ENCODE measurements around the gene MYO1B.

- TF ChIP-seq EP300 (IDR thresholded peaks at IDR 0.05) (no peak), CTCF (IDR thresholded peaks at IDR 0.05) (no peak), POLR2AphosphoS5 (IDR thresholded peaks at IDR 0.05) (no peak)
Measured at GRCh38 chr2:191379375-191379774, 134.2 kb downstream of the MYO1B start.
